Erythroblast (primary cell): ENCODE measurements around the gene ETFDH.

ENCODE experiments used
- GATA1 ChIP-seq: IDR thresholded peaks from 2 replicates; pipeline ENCODE4 v1.6.1; 2011; ENCODE audit warnings: low read depth, mild to moderate bottlenecking, control low read depth, low read length, moderate library complexity
- POLR2A ChIP-seq: IDR thresholded peaks from 2 replicates; pipeline ENCODE4 v1.6.1; 2011; ENCODE audit warnings: mild to moderate bottlenecking, low read length

DNA sequence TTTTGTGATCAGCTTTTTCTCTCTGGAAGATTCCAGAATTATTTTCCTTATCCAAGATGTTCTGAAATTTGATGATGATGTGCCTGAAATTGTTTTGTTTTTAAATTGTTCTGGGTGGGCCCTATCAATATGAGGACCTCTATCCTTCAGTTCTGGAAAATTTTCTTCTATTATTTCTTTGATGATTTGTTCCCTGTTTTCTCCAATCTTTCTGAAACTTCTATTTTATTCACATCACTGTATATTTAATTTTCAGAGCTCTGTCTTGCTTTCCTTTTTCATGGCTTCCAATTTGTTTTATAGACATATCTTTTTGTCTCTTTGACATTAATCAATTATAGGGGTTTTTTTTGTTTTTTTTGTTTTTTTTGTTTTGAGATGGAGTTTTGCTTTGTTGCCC is 84.5 kb downstream of the ETFDH start:
- no peak for TF ChIP-seq POLR2A
- no peak for TF ChIP-seq GATA1
